A673 (cell line): ENCODE measurements around the gene NBPF3. TPM values are rescaled to one million over a fixed set of nuclear protein-coding genes. Genes with fewer than 3 reads are reported as not detected.
A peak's percentile ranks its signal among the peaks of the same experiment; 100 is the strongest.

Experiments used
- BruUV-seq: library from RNA; stranded (reverse); fragments of 400-500 nt; replicated peaks from 2 replicates; lab custom pipeline; 2021; lab: Mats Ljungman, UMichigan
- CTCF ChIA-PET: fragments of 300-600 bp; sonication (Branson Sonifier 250); formaldehyde crosslinking; loops from one replicate; lab custom pipeline; 2022; ENCODE audit warnings: antibody characterized with exemption; lab: Charles Lee
- POLR2A ChIA-PET: fragments of 300-600 bp; sonication (Branson Sonifier 250); formaldehyde crosslinking; loops from one replicate; lab custom pipeline; 2022; ENCODE audit warnings: antibody characterized with exemption; ENCODE audit not compliant: low non-redundant PET; lab: Charles Lee
- DNase-seq: peaks from one replicate; pipeline ENCODE4 v3.0.0-alpha.2; 2015; ENCODE audit warnings: low spot score
- H3K27ac ChIP-seq: fragments of 200-600 bp; sonication (generic); 2 replicates; pipeline ENCODE4 v1.5.1; 2016; ENCODE audit warnings: mixed run types, low read depth, mild to moderate bottlenecking, mixed read lengths, antibody characterized with exemption, low read length; ENCODE audit not compliant: poor library complexity, severe bottlenecking
- H3K27me3 ChIP-seq: fragments of 200-600 bp; sonication (generic); replicated peaks from 2 replicates; pipeline ENCODE4 v1.6.1; 2017; ENCODE audit warnings: mixed run types, low read depth, mild to moderate bottlenecking, mixed read lengths, antibody characterized with exemption, low read length; ENCODE audit not compliant: insufficient read depth, poor library complexity
- H3K36me3 ChIP-seq: fragments of 200-600 bp; sonication (generic); 2 replicates; pipeline ENCODE4 v1.6.1; 2016; ENCODE audit warnings: mixed run types, mild to moderate bottlenecking, mixed read lengths, antibody characterized with exemption, low read length; ENCODE audit not compliant: insufficient read depth, poor library complexity, severe bottlenecking
- H3K4me1 ChIP-seq: fragments of 200-600 bp; sonication (generic); 2 replicates; pipeline ENCODE4 v1.6.1; 2017; ENCODE audit warnings: mixed run types, mild to moderate bottlenecking, mixed read lengths, antibody characterized with exemption, low read length; ENCODE audit not compliant: insufficient read depth, poor library complexity, severe bottlenecking
- H3K4me3 ChIP-seq: fragments of 200-600 bp; sonication (generic); 2 replicates; pipeline ENCODE4 v1.5.1; 2016; ENCODE audit warnings: low read depth, mixed run types, mild to moderate bottlenecking, mixed read lengths, low read length; ENCODE audit not compliant: poor library complexity, severe bottlenecking
- H3K9me3 ChIP-seq: fragments of 200-600 bp; sonication (generic); 2 replicates; pipeline ENCODE4 v1.6.1; 2016; ENCODE audit warnings: mixed run types, low read depth, mild to moderate bottlenecking, mixed read lengths, antibody characterized with exemption, low read length; ENCODE audit not compliant: poor library complexity, severe bottlenecking
- EZH2 ChIP-seq: fragments of 200-600 bp; sonication (generic); IDR thresholded peaks from 2 replicates; pipeline ENCODE4 v1.6.1; 2017; ENCODE audit warnings: borderline replicate concordance, low read depth, mild to moderate bottlenecking, mixed read lengths, antibody characterized with exemption, low read length; ENCODE audit not compliant: poor library complexity, severe bottlenecking
- intact Hi-C: fragments of 100-400 bp; cut with micrococcal nuclease; formaldehyde crosslinking; loops from one replicate; pipeline ENCODE4 v1.10.0; 2022; ENCODE audit not compliant: unreplicated experiment
- total RNA-seq: library from RNA; stranded (reverse); gene quantifications from 2 replicates; pipeline ENCODE4 v1.2.3, GENCODE V29; 2021
- TF ChIP-seq, protein P1 (sequence below): fragments of 300-800, 200-600 bp; sonication (generic); conservative IDR thresholded peaks from 2 replicates; pipeline ENCODE4 v1.5.1; 2017; ENCODE audit warnings: low read depth, mild to moderate bottlenecking, antibody characterized with exemption, low read length, moderate library complexity, mixed read lengths

Gene NBPF3
- total RNA-seq, 1 experiment from 2014 or later = 12.9 TPM

DNA sequence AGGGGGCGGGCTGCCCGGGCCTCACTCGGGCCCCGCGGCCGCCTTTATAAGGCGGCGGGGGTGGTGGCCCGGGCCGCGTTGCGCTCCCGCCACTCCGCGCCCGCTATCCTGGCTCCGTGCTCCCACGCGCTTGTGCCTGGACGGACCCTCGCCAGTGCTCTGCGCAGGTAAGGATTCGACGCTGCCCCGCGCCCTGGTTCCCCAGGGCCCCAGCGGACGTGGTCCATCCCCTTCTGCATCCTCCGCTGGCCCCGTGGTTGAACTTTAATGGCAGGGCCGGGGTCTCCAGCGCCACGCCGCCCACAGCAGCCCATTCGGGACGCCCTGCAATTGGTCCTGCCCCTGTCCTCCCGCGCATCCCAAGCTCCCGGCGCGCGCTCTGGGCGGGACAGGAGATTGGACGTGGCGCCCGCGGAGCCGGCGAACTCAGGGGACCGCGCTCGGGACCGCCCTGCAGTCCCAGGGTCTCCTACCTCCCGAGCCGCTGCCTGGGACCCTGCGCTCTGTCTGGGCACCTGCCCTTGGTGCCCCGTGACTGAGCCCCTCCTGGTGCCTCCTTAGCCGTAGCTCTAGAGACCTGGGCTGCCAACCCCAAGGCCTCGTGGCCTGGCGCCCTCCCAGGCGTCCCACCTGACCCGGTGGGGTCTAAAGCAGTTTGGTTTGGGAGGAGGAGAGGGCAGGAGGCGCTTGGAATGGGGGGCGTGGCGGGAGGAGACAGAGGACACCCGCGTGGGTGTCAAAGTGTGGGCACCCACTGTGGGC, 69.6 kb downstream of the NBPF3 start, which contains the start of gene ALPL:
Gene ALPL (plus strand): TSS at position 73 of the 762 bp plus-strand sequence. CDS start 44,659 bp downstream, outside the sequence.
- ChIA-PET CTCF (interaction anchor here (0.6 to 1.1 kb wide), 3 partner anchors 8 to 428 kb away, joined by 3 read pairs; no protein-coding TSS in a partner anchor), POLR2A (no interaction called here)
- peaks cover 8% of the 10 kb centered on the region for H3K4me1 ChIP-seq
- no peaks in the 10 kb centered on the region for H3K27me3 ChIP-seq
- no peaks in the 10 kb centered on the region for H3K9me3 ChIP-seq
- TF ChIP-seq, protein P1, sequence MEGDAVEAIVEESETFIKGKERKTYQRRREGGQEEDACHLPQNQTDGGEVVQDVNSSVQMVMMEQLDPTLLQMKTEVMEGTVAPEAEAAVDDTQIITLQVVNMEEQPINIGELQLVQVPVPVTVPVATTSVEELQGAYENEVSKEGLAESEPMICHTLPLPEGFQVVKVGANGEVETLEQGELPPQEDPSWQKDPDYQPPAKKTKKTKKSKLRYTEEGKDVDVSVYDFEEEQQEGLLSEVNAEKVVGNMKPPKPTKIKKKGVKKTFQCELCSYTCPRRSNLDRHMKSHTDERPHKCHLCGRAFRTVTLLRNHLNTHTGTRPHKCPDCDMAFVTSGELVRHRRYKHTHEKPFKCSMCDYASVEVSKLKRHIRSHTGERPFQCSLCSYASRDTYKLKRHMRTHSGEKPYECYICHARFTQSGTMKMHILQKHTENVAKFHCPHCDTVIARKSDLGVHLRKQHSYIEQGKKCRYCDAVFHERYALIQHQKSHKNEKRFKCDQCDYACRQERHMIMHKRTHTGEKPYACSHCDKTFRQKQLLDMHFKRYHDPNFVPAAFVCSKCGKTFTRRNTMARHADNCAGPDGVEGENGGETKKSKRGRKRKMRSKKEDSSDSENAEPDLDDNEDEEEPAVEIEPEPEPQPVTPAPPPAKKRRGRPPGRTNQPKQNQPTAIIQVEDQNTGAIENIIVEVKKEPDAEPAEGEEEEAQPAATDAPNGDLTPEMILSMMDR = no peak
- TF ChIP-seq EZH2 = no peak
- no TSS peak for BruUV-seq
- H3K36me3 ChIP-seq = no peaks in the 10 kb centered on the region
- intact Hi-C loops = loop anchor here (5.0 to 10.0 kb wide), 3 partner anchors 88 to 275 kb away; no protein-coding TSS in a partner anchor
- H3K4me3 ChIP-seq = peak within 1 kb of the TSS; percentile 40
- no peak for DNase-seq
- H3K27ac ChIP-seq = no peak within 1 kb of the TSS

DNA sequence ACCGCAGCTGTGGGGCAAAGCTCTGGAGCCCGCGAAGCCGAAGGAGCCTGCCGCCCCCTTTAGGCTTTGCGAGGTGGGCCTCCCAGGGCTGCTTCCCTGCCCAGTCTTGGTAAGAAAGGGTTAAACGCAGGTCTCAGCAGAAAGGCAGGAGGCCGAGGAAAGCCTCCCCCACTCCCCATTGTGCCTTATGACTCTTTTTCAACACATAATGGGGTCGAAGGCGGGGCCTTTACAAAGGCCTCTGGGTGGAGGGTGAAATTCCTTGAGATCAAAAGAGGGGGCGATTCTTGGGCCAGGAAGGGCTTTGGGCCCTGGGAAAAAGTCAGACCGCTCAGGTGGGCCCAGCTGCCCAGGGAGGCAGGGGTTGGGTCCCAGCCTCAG, 70.2 kb downstream of the NBPF3 start:
- H3K4me3 ChIP-seq = peak overlapping the region; percentile 40

DNA sequence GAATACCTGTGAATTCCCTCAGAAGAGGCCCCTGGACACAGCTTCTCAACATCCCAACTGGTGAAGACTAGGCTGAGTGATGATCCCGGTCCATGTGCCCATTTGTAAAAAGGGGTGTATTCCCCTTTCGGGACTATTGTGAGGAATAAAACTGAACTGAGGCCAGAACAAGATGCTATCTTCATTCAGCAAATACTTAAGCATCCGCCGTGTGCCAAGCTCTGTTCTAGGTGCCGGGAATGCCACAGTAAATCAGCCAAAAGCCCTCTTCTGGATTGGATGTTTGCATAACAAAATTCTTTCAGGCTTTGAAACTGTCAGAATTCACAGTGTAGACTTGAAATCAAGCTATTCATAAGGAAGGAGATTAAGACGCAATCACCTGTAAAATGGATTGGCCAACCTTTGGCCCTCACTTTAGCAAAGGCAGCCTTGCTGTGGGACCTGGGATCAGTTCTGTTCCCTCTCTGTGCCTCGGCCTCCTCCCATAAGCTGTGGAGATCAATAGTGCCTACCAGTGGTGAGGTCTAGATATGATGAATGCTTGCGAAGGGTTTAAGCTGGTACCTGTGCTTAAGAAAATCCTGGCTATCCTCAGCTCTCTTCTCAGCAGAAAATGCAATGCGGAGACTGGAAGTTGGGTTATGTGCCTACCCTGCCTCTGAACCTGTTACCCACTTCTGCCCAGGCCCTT, 71.1 kb downstream of the NBPF3 start:
- peaks cover 8% of the 10 kb centered on the region for H3K4me1 ChIP-seq
- H3K27ac ChIP-seq = no peak overlapping the region
- no TSS peak for BruUV-seq
- intact Hi-C loops = loop anchor here (5.0 to 10.0 kb wide), 2 partner anchors 146 to 276 kb away; no protein-coding TSS in a partner anchor
- no peak for DNase-seq
- ChIA-PET POLR2A (no interaction called here), CTCF (interaction anchor here (0.5 to 0.6 kb wide), 2 partner anchors 137 to 814 kb away, joined by 4 to 6 read pairs; no protein-coding TSS in a partner anchor)
- no peaks in the 10 kb centered on the region for H3K9me3 ChIP-seq
- no peak overlapping the region for H3K4me3 ChIP-seq
- H3K36me3 ChIP-seq = no peaks in the 10 kb centered on the region
- no peaks in the 10 kb centered on the region for H3K27me3 ChIP-seq
- TF ChIP-seq, protein P1 = peak; percentile 34; the same call in 1 of the 2 replicates
- TF ChIP-seq EZH2 = no peak

More for the DNA sequence above, 70.2 kb downstream of the NBPF3 start:
- Histone ChIP-seq H3K4me1 (peaks cover 8% of the 10 kb centered on the region), H3K36me3 (no peaks in the 10 kb centered on the region), H3K27ac (no peak overlapping the region), H3K9me3 (no peaks in the 10 kb centered on the region), H3K27me3 (no peaks in the 10 kb centered on the region)
- CTCF ChIA-PET = no interaction called here
- TF ChIP-seq, protein P1 = no peak
- no peak for TF ChIP-seq EZH2
- intact Hi-C loops = loop anchor here (5.0 to 10.0 kb wide), 2 partner anchors 147 to 275 kb away; no protein-coding TSS in a partner anchor
- no TSS peak for BruUV-seq
- POLR2A ChIA-PET = no interaction called here
- no peak for DNase-seq
